NCI-H2107 (cell line): ENCODE measurements around the gene ICAM5.

Experiments
- DNase-seq: peaks from one replicate; lab custom pipeline; 2025; lab: John Stamatoyannopoulos, UW

The ICAM5 gene

DNA sequence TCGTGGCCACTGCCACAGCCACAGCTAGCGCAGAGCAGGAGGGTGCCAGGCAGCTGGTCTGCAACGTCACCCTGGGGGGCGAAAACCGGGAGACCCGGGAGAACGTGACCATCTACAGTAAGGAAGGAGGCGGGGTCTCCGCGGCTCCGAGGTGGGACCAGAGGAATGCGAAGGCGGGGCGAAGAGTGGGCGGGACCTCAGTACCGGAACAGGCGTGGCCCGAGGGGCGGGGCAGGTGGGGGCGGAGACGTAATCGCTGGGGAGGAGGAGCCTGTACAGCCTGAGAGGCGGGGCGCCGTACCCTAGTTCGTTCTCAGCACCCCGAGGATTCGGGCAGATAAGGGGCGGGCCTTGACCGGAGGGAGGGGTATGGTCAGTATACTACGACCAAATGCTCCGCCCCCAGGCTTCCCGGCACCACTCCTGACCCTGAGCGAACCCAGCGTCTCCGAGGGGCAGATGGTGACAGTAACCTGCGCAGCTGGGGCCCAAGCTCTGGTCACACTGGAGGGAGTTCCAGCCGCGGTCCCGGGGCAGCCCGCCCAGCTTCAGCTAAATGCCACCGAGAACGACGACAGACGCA, 2.5 kb downstream of the ICAM5 start:
- no peak for DNase-seq

DNA sequence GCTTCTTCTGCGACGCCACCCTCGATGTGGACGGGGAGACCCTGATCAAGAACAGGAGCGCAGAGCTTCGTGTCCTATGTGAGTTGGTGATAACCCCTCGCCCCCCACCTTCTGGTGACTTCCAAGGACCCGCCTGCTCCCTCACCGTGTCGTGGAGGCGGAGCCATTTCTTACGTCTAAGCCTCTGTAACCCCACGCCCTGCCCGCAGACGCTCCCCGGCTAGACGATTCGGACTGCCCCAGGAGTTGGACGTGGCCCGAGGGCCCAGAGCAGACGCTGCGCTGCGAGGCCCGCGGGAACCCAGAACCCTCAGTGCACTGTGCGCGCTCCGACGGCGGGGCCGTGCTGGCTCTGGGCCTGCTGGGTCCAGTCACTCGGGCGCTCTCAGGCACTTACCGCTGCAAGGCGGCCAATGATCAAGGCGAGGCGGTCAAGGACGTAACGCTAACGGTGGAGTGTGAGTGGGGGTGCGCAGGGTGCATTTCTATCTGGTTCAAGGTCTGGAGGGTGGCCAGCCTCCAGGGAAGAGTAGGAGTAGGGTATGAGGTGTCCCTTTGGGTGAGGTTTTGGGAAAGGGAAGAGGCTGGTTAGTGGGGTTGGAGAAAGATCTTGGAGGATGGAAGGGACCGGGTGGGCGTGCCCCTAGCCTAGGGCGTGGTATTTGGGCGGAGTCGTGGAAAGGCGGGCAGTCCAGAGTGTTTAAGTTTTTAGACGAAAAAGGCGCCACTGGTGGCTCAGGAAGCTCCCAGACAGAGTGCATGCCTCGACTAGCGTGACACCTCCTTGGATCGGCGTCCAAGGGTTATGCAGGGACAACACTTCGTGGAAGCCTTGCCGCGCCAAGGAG, 3.3 kb downstream of the ICAM5 start:
- DNase-seq, result no peak

DNA sequence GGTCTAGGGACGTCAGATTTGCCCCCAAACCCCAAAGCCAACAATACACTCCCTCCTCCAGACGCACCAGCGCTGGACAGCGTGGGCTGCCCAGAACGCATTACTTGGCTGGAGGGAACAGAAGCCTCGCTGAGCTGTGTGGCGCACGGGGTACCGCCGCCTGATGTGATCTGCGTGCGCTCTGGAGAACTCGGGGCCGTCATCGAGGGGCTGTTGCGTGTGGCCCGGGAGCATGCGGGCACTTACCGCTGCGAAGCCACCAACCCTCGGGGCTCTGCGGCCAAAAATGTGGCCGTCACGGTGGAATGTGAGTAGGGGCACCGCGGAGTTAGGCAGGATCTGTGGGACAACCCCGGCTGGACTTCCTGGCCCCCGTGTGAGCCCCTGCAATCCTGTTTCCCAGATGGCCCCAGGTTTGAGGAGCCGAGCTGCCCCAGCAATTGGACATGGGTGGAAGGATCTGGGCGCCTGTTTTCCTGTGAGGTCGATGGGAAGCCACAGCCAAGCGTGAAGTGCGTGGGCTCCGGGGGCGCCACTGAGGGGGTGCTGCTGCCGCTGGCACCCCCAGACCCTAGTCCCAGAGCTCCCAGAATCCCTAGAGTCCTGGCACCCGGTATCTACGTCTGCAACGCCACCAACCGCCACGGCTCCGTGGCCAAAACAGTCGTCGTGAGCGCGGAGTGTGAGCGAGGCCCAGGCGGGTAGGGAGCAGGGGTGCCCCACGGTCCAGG, 4.0 kb downstream of the ICAM5 start:
- no peak for DNase-seq

DNA sequence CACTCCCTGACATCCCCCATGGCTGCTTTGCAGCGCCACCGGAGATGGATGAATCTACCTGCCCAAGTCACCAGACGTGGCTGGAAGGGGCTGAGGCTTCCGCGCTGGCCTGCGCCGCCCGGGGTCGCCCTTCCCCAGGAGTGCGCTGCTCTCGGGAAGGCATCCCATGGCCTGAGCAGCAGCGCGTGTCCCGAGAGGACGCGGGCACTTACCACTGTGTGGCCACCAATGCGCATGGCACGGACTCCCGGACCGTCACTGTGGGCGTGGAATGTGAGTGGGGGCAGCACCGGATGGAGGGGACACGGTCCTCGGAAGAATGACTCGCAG, 4.6 kb downstream of the ICAM5 start:
- DNase-seq, result no peak

DNA sequence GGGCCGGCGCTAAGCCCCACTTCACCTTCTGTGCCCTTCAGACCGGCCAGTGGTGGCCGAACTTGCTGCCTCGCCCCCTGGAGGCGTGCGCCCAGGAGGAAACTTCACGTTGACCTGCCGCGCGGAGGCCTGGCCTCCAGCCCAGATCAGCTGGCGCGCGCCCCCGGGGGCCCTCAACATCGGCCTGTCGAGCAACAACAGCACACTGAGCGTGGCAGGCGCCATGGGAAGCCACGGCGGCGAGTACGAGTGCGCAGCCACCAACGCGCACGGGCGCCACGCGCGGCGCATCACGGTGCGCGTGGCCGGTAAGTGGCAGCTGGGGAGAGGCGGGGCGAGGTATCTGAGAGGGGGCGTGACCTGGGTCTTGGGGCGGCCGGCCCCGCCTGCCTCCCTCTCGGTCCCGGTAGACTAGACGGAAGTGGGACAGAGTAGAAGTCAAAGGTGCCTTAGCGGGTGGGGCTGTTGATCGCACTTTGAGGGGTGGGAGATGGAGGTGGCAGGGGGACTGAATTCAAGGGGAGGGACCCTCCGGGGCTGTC, 5.6 kb downstream of the ICAM5 start:
- DNase-seq, result no peak

DNA sequence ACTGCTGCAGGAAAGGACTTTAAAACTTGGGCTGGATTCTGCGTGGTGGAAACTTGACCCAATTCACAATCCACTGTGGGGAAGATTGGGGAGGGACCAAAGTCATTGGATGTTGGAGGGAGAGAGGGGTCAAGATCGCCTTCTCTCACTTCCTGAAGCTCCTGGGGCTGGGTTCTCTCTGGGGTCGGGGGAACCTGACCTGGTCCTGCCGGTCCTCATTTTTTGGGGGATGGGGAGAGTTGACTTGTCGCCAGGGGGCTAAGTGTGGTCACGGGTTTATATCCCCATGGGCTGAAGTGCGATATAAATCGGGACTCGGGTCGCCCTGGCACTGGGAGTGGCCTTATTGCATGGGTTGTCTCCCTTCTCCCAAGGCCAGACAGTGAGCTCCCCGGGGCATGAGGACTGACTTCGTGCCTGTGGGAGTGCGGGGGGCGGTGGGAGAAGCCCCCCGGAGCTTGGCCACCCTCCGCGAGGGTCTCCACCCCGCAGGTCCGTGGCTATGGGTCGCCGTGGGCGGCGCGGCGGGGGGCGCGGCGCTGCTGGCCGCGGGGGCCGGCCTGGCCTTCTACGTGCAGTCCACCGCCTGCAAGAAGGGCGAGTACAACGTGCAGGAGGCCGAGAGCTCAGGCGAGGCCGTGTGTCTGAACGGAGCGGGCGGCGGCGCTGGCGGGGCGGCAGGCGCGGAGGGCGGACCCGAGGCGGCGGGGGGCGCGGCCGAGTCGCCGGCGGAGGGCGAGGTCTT, 6.3 kb downstream of the ICAM5 start:
- no peak for DNase-seq

DNA sequence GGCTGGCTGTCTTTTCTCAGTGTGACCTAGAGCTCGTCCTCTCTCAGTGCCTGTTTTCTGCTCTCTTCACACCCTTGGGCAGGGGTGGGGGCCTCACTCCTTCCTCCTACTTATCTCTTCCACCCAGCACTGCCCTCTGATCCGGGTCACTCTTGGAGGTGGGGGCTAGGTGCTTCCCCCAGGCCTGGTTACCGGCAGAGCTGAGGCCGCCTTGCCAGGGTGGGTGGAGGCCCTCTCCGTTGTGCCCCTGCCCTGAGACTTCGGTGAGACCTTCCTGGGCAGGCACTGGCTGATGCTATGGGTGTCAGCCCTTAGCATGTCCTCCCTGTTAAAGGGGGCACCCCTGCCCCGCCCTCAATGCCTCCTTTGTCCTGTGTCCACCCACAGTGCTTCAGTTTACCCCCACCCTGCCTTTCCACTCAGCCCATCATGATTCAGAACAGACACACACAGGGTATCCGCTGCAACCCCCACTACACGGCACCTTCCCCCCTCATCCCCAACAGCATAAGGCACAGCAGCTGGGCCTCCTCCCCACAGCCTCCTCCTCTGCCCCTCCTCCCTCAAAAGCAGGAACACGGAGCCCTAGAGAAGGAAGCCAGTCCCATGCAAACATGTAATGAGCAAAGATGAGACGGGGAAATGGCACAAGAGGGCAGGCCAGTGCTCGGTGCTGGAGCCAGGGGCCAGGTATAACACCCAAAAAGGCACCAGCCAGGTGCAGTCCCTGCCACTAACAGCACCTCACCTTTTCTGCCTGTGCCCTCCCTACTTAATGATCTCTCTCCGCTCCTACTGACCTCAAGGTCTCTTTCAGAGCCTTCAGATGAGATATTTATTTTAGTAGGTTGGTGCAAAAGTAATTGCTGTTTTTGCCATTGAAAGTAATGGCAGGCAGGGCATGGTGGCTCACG, 10.1 kb downstream of the ICAM5 start:
- DNase-seq, result no peak

DNA sequence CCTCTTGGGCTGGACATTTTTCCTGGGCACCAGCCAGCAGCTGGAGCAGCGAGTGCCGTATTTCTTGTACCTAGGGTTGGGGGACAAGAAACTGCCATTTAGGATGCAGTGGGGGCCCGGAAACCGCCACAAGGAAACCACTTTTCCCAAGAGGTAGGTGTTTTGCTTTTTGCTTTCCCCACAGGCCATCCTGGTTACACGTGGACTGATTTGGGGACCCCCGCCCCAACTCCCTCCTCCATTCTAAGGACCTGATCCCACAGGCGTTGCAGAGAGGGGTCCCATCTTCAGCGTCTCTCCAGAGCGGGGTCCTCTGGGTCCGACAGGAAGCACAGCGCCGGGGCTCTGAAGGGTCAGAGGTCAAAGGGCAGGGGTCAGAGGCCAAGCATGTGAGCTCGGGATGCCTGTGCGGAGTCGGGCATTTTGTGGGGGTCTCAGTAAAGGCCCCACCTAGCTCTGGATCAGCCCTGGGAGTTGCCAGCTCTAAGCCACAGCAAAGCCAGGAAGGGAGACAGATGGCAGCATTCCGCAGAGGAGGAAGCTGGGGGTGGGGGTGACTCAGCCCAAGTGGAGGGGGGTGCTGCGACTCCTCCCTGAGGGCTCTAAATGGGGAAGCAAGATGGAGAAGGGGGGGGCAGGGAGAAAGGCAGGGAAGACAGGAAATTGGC, 15.5 kb downstream of the ICAM5 start:
- no peak for DNase-seq

DNA sequence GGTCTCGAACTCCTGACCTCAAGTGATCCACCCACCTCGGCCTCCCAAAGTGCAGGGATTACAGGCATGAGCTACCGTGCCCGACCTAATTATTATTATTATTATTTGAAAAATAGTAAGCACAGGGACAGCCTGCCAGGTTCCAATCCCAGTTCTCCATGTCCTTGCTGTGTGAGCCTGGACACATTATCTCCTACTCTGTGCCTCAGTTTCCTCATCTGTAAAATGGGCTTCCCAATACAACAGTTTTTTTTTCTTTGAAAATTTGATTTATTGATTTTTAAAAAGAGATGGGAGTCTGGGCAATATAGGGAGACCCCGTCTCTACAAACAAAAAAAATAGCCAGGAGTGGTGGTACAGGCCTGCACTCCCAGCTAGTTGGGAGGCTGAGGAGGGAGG, 16.6 kb downstream of the ICAM5 start:
- DNase-seq, result no peak

DNA sequence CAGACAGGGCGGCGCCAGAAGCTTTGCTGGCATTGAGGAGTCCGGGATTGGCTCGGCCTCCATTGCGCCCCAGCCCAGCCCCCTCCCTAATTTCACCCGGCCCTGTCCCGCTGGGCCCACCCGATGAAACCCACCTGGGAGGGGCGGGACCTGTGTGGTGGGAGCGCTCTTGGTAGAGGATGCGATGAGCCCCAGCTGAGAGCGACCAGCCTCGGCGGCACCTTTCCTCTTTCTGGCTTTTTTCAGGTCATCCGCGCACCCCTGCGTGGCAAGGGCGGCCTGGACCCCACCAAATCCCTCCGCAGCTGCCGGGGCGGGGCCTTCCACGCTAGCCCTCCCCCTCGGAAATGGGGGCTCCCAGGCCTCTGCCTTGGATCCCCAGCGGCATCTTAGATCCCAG, 19.7 kb downstream of the ICAM5 start, which contains the start of gene ZGLP1:
Gene ZGLP1 (minus strand): TSS at position 393 of the 400 bp plus-strand sequence.
- DNase-seq, result no peak

DNA sequence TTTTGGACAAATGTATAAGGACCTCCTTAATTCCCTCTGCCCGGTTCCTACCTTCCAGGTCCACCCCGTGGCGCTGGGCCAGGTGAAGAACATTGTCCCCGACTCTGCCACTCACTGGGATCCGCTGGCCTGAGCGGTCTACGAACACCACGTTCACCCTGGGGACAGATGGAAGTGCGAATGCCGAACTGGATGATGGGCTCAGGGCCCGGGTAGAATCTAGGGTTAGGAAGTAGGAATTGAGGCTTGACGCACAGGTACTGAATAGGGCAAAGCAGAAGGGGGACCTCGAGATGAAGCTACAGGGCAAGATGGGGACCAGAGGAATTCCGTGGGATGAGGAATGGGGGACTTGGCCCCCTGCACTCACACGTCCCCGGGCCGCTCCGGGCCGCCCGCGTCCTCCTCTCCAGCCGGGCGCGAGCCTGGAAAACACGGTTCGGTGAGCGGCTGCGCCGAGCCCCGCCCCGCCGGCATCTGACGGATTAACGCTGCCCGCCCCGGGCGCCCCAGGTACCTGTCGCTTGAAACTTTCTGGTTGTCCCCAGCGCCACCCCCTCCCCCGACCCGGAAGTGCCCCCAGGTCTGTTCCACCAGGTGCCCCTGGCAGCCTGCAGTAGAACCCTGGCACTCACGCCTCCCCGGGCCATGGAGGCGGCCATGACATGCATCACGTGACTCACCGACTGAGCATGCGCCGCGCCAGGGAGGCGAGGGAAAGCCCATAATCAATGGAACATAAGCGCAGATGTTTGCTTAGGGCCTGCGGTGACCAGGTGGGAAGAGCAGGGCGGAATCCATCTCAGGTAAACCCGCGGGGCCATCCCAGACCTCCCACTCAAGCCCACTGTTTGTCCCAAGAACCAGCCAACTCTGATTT, 25.8 kb downstream of the ICAM5 start, which contains the start of gene FDX2:
Gene FDX2 (minus strand): TSS at position 681 of the 880 bp plus-strand sequence. CDS start 19 bp downstream, at position 662.
- DNase-seq, result peak; percentile 74

DNA sequence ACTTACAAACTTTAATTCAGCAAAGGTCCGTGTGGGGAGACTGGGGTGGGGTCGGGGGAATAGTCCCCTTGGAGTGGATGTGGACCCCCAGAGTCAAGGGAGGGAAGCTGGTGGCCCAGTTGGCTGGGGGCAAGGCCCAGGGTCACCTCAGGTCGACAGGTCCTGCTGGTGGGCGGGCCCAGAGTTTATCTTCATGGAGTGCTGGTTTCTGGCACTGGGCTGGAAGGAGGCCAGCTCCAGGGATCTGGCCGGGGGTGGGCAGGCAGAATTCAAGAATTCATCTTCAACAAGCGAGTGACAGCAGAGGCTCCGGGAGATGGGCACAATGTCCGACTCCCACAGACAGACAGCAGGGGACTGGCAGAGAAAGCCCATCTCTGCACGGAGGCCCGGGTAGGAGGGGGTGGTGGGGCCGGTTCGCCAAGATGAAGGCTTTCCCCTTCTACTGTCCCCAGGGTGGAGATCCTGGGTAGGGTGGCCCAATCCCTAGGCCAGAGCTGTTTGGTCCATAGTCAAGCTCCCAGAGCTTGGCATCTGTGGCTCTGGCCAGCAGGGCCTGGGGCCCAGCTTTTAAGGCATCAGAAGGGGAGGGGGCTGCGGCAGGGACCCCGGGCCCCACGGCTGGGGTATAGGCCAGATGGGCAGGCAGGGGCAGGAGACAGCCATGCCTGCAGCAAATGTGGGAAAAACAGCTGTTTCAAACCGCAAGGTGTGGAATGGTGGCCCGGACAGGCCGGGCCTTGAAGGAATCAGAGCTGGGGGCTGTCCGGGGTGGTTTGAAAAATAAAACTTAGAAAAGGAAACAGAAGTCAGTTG, 26.7 kb downstream of the ICAM5 start:
- DNase-seq, result no peak

DNA sequence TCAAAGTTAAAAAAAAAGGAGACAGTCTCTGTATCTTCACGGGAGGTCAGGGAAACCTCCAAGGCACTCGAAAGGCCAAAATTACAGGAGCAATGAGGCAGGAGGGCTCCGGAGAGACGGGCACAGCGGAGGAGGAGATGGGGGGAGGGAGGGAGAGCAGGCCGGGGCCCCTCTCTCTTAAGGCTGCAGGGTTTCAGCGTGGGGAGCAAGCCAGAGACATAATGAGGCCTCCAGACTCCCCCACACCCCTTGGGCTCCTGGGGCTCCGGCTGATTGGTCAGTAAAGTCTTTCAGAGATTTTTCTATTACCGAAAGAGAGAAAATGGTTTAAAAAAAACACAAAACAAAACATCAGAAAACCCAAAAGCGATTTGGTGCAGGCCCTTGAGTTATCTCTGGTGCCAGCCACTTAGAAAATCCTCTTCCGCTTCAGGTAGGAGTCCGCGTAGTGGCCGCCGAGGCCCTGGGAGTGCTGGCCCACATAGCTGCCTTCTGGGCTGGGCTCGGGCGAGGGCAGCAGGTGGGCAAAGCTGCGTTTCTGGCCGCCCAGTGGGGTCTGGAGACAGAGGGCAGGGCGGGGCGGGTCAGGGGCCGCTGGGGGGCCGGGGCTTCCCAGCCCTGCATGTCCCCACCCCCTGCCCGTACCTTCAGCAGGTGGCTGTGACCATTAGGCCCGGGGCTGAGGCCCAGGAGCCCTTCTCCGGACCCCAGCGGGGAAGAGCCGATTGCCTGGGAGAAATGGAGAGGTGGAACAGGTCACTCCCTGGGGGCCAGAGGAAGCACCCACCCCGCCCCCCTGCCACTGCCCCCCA, 27.5 kb downstream of the ICAM5 start:
- DNase-seq, result no peak

DNA sequence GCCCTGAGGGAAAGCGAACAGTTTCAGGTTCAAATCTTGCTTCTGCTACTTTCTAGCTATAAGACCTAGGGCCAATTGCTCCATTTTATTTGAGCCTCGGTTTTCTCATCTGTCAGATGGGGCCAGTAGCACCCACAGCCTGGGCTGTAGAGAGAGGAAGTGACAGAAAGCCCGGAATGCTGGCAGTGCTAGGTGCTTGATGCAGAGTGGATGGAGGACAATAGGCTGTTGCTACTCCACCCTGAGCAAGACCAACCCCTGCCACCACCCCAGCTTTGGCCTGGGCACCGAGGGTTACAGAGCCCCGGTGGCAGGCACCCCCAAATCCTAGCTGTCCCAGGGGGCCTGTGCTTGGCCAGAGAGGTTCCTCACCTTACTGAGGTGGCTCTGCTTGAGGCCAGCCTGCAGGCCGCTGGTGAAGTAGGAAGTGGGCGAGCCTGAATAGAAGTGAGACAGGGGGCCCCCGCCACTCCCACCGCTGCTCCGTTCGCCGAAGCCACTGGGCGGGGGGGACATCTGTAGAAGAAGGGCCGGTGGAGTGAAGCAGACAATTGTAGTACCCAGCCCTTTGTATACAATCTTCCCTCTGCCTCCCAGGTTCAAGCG, 28.2 kb downstream of the ICAM5 start:
- DNase-seq, result no peak

DNA sequence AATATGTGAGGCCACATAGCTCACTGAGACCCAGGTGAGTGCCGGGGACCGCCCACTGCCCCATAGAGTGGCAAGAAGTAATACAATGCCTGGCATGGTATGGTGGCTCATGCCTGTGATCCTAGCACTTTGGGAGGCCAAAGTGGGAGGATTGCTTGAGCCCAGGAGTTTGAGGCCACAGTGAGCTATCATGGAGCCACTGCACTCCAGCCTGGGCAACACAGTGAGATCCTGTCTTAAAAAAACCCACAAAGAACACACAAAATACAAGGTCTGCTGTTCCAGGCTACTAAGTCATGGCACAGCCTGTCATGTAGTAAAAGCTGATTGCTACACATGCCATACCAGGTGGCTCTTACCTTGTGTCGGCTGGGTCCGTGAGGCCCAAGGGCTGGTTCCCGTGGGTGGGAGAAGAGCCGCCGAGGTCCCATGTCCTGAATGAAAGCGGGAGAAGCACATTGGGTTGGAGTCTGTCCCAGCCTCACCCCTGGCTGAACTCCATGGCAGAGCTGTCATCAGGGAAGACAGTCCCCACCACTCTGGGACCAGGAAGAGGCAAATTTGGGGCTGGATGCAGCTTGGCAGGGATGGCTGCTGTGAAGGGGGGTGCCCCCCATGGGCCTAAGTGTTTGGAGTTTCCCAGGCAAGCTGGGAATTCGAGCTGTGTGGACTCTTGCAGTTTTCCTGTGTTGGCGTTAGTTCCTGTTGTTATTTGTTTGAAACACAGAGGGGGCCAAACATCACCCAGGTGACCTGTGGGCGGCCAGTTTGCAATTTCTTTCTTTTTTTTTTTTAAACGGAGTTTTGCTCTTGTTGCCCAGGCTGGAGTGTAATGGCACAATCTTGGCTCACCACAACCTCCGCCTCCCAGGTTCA, 29.3 kb downstream of the ICAM5 start:
- DNase-seq, result no peak
